ENCODE results near the gene SLIT1.

DNA sequence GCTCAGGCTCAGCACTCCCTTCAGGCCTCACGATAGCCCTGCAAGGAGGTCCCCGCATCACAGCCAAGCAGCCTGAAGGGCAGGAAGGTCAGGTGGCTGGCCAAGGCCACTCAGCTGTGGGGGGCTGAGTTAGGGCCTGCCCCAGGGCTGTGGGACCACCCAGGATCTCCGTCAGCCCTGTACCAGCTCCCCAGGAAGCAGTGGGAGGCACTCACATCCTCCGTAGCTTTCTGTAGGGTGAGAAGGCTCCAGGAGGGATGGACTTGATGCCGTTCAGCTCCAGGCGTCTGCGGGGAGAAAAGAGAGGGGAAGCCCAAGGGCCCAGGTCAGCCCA, 125.9 kb downstream of the SLIT1 start:
- no peak for TF ChIP-seq CTCF (conservative IDR thresholded peaks at IDR 0.05)
- no peak for TF ChIP-seq ZFX (IDR thresholded peaks at IDR 0.05)

All from C4-2B (cell line).